GM18502 (cell line): ENCODE results near the gene MYOD1.
A peak's percentile ranks its signal among the peaks of the same experiment; 100 is the strongest.

Experiments used
- ATAC-seq: cut with Tn5 transposase; IDR thresholded peaks from one replicate; pipeline ENCODE4 v1.9.1; 2021; ENCODE audit warnings: mild to moderate bottlenecking; ENCODE audit not compliant: unreplicated experiment, poor library complexity

Gene MYOD1

GRCh38 chr11:17747131-17747955 lies 28.0 kb downstream of the MYOD1 start:
- ATAC-seq: no peak

DNA sequence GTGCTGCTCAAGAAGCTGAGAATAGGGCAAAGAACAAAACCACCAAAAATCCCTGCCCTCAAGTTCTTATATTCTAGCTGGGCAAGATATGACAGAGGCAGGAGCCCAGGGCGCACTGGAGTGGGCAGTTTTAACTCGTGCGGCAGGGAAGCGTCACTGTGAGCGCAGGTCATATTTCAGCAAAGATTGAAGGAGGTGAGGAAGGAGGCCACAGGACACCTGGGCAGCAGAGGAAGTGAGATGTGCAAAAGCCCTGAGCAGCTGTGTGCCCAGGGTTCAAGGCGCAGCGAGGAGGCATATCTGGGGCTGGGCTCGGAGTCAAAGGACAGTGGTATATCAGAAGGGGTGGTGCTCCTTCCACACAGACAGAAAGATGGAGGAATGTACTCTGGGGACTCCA lies 28.7 kb downstream of the MYOD1 start:
- ATAC-seq: no peak

GRCh38 chr11:17748761-17749721 lies 29.7 kb downstream of the MYOD1 start:
- no peak for ATAC-seq

DNA sequence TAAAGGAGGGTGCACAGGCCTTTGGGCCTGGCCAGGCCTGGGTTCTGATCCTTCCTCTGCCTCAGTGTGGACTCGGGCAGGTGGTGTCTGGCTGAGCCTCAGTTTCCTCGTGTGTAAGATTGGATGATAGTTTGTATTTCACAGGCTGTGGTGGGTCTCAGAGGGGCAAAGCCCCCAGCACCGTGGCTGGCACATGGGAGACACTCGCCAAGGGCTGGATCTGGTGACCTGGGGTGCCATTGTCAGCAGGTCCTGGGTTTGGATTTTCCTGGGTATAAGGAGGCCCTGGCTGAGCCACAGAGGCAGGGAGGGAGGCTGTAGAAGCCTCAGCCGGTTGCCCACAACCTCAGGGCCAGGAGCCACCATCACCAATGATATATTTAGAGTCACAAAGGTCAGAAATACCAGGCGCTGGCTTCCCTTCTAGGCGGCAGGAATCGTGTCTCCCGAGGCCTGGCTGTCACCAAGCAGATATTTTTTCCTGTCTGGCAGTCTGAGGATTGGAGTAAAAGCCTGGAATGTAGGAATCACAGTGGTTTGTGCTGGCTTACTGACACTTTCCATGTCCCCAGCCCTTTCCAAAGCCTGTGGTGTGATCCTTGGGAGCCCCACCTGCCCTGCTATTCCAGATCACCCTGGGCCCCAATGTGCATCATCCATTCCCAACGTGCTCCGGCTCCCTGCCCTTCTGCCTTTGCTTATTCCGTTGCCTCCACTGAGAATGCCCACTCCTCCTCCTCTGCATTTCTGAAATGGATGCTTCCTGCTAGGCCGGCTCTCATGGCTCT lies 30.8 kb downstream of the MYOD1 start:
- no peak for ATAC-seq

DNA sequence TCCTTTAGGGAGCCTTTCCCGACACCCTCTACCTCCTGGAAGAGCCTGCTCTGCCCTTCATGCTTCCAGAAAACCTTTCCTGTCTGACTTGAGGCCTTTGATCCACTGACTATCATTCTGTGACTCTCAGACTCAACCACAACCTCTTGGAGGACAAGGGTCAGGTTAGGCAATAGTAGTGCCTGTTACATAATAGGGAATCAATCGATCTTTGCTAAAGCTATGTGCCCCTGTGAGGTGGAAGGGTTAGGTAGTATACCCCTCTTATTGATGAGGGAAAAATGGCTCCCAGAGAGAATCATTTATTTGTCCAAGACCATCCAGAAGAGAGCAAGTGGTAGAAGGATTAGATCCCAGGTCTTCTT lies 31.4 kb downstream of the MYOD1 start:
- no peak for ATAC-seq

GRCh38 chr11:17751558-17751957 lies 32.2 kb downstream of the MYOD1 start:
- ATAC-seq: no peak

DNA sequence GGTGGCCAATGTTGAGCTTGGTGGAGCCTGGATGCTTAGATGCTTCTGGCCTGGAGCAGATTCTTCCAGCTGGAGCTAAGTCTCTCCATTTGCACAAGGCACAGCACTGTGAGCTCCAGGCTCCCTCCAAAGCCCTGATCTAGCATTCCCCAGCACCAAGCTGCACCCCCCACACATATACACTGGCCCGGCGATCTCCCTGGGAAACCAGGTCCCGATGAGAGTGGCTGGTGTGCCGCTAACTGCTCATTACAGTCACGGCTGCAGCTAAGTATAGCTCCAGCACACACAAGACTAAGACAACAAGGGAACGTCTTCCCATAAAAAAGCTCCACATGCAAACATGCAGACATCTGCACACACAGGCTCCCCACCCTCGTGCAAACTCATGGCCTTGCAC lies 32.8 kb downstream of the MYOD1 start:
- ATAC-seq: no peak

DNA sequence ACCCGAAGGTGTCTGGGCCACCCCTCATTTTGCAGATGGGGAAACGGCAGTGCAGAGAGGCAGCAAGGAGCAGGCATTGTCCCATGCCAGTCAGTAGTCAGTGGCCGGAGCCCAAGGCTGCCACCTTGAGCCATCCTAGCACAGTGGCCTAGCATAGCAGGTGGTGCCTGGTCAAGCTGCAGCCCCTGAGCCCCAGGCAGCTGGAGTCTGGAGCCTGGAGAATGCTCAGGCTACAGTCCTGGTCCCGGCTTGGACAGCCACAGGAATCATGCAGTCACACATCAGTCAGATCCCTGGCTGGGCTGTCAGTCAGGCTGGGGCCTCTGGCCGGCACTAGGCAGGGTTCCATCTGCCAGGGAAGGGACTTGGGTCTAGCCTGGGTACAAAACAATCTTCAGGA lies 33.8 kb downstream of the MYOD1 start:
- ATAC-seq: no peak

DNA sequence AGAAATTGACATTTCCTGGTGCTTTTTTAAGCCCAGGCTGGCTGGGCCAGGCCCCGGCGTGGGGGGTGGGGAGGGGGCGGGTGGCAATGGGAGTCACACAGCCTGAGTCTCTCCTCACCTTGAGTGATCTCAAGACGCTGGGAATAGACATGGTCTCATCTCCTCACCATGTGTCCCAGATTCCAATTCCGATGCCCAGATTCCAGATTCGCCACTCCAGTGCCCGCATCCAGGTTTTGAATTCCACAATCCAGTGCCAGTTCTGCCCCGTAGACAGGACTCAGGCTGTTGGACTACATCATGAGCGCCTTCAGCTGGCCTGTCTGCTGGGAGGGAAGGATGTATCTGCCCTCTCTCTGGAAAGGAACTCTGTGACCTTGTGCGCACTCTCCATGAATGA lies 34.3 kb downstream of the MYOD1 start:
- no peak for ATAC-seq

GRCh38 chr11:17755891-17756290 lies 36.5 kb downstream of the MYOD1 start:
- ATAC-seq: no peak

DNA sequence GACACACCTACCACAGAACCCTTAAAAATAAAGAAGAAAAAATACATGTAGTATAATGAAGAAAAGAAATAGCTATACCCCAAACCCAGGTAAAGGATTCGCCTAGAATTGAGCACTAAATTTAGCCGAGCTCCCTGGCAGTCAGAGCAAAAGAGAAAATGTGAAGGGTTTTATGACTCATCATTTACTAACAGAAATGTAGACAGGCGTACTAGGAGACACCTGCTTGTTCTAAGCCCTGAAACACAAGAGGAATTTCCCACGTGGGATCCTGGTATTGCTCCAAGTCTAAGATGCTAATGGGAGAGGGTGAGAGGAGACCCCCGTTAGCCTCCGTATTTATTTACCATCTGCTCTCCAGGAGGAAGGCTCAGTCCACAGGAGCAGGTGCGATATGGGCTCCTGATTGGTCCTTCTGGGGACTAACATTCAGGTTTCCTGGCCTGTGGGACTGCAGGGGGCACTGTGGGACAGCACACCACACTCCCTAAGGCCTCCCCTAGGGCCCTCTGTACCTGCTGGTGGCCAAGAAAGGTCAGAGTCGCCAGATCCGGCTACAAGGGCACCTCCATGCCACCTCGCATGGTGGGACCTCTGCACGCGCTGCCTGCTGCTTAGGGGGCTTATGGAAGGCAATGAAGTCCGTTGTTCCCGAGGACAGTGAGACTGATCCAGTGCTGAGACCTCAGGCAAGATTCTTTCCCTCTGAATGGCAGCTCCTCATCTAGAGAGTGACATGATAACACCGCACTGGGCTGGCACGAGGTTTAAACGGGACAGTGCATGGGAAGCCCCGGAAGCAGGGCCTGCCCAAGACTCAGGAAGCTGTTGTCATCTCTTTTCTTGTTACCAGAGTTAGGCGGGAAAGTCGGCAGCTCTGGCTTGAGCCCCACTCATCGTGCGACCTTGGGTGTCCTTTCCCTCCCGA lies 41.0 kb downstream of the MYOD1 start:
- ATAC-seq: peak; percentile 73

DNA sequence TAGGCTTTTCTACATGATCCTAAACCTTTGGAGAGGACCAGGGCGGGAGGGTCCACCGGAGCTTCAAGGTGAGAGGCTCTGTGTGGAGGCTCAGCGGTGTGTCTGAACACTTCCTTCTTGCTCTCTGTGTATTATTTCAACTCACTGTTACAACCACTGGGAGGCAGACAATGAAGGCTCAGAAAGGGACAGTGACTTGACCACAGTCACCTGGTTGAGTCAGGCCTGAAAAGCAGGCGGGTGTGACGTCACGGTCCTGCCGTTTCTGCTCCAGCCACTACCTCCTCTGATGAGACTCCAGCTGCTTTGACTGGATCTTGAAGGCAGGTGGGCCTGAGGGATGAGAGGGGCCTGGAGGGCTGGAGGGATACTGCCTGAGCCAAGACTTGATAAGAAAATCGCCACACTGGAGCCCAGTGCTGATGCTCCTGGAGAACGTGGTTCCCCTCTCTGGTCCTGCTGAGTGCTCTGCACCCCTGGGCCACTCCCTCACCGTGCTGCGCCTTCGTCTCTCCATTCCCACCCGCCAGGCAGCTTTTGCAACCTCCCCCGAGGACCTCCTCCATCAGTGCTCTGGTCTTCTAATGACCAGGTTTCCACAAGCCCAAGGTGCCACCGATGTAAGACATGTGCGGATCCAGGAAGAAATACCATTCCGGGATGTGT lies 43.1 kb downstream of the MYOD1 start:
- no peak for ATAC-seq

DNA sequence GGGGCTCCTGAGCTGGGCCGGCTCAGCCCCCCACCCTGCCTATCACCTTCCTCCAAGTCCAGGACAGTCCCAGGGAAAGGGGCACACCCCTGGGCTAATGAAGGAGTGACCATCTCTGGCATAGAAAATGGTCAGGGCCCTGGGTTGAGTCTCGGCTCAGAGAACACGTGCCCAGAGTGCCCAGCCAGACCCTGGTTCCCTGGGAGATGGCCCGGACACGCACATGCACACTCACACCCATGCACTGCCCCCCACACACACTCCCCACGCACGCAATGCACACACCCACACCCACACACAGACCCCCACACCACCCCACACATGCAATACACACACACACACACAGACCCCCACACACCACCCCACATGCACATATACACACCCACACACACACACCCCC lies 43.9 kb downstream of the MYOD1 start:
- ATAC-seq: no peak

GRCh38 chr11:17763703-17764102 lies 44.3 kb downstream of the MYOD1 start:
- no peak for ATAC-seq

DNA sequence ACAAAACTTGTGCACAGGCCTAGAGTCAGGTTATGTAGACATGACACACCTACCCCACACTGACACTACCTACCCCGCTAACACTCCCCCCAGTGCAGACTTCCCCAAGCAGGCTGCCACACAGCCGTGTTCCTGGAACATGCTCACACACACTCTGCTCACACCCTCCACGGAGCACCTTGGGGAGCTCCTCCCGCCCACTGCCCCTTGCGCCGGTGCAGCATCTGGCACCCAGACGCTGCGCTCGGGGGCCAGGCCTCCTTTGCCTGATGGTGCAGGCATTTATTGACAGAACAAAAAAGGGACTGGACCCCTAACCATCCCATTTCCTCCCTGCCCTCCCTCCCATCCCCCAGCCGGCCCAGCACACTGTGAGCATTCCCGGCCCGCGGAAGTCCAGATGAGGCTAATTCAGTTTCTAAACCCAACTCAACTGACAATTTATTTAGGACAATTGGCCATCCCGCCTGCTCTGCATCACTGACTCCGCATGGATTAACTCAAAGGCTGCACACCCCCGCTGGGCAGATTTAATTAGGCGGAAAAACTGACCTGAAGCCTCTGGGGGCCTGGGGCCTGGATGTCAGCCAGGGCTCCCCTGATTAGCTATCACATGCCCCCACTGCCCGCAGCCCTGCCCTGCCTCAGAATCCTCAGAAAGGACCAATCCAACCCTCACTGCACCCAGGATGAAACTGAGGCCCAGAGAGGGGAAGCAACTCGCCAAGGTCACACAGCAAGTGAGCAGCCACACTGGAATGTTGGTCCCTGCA lies 45.3 kb downstream of the MYOD1 start:
- ATAC-seq: no peak

DNA sequence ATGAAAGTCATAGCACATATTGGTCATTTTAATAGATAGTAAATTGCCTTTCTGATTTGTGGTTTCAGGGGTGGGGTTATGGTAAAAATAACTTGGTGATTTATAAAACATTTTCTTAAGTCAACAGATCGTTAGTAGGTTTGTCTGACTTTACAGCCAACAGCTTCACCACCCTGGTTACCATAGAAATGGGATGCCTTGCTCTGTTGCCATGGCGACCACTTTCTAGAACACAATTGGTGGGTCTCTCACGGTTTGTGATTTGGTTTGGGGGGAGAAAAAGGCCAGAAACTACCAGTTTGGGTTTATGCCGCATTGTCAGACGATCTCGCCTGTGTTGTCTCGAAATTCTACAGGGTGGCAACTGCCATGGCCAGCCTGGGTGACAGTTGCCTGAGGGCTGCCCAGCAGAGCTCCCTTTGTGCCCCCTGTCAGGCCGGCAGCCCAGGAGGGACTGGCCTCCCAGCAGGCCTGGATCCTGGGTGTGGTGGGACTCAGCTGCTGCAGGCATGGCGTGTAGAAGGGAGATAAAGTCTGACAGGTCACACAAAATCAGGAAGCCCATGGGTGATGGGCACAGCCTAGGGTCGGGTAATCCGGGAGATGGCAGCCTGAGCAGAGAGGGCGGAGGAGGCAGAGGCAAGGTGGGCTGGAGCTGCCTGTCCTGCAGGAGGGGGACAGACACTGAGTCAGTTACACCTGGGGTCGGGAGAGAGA lies 46.1 kb downstream of the MYOD1 start:
- ATAC-seq: no peak

- no peak for ATAC-seq
Observed at GRCh38 chr11:17766073-17766359, 46.6 kb downstream of the MYOD1 start.

- no peak for ATAC-seq
Observed at GRCh38 chr11:17766590-17766989, 47.2 kb downstream of the MYOD1 start.
